H54 (cell line): Measurements from ENCODE around the gene PRPSAP1.
A peak's percentile ranks its signal among the peaks of the same experiment; 100 is the strongest.

ENCODE experiments used
- DNase-seq: peaks from one replicate; pipeline ENCODE4 v3.0.0; 2011; ENCODE audit warnings: low spot score, mixed read lengths; ENCODE audit not compliant: insufficient read length
- FAIRE-seq: peaks from 3 replicates; lab custom pipeline; 2011; peaks lifted over from hg19 to GRCh38; lab: Jason Lieb, UNC
- POLR2A ChIP-seq: IDR thresholded peaks from 2 replicates; pipeline ENCODE4 v1.6.1; 2011; ENCODE audit warnings: low read depth, mild to moderate bottlenecking, low read length

Gene PRPSAP1

DNA sequence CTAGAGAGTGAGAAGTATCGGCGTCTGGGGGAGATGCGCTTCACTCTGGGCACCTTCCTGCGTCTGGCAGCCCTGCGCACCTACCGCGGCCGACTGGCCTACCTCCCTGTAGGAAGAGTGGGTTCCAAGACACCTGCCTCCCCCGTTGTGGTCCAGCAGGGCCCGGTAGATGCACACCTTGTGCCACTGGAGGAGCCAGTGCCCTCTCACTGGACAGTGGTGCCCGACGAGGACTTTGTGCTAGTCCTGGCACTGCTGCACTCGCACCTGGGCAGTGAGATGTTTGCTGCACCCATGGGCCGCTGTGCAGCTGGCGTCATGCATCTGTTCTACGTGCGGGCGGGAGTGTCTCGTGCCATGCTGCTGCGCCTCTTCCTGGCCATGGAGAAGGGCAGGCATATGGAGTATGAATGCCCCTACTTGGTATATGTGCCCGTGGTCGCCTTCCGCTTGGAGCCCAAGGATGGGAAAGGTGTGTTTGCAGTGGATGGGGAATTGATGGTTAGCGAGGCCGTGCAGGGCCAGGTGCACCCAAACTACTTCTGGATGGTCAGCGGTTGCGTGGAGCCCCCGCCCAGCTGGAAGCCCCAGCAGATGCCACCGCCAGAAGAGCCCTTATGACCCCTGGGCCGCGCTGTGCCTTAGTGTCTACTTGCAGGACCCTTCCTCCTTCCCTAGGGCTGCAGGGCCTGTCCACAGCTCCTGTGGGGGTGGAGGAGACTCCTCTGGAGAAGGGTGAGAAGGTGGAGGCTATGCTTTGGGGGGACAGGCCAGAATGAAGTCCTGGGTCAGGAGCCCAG, 33.5 kb upstream of the PRPSAP1 start:
- no peak for TF ChIP-seq POLR2A
- FAIRE-seq (no peak), DNase-seq (no peak)

DNA sequence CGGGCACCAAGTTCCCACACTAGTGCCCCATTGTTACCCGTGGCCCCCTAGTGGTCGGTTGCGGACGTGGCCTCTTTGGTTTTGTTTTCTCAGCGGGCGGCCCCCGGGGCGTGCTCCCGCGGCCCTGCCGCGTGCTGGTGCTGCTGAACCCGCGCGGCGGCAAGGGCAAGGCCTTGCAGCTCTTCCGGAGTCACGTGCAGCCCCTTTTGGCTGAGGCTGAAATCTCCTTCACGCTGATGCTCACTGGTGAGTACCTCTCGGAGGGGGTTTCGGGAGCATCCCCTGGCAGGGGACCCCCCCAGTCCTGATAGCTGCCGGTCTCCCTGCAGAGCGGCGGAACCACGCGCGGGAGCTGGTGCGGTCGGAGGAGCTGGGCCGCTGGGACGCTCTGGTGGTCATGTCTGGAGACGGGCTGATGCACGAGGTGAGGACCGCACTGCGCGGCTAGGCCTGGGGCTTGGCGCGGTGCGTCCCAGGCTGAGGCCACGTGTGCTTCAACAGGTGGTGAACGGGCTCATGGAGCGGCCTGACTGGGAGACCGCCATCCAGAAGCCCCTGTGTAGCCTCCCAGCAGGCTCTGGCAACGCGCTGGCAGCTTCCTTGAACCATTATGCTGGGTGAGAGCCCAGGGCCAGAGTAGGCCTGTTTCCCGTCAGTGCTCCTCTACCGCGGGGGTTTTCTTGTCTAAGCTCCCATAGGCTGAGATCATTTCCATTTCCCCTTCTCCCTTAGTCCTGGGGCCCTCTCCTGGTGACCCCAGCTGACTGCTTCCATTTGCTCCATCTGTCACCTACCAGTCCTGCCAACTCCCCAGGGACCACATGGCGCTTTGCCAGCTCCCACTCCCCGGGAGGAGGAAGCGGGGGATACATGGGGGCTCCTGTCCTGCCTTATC, 32.4 kb upstream of the PRPSAP1 start:
- FAIRE-seq (no peak), DNase-seq (peak; percentile 91)
- TF ChIP-seq POLR2A: no peak

DNA sequence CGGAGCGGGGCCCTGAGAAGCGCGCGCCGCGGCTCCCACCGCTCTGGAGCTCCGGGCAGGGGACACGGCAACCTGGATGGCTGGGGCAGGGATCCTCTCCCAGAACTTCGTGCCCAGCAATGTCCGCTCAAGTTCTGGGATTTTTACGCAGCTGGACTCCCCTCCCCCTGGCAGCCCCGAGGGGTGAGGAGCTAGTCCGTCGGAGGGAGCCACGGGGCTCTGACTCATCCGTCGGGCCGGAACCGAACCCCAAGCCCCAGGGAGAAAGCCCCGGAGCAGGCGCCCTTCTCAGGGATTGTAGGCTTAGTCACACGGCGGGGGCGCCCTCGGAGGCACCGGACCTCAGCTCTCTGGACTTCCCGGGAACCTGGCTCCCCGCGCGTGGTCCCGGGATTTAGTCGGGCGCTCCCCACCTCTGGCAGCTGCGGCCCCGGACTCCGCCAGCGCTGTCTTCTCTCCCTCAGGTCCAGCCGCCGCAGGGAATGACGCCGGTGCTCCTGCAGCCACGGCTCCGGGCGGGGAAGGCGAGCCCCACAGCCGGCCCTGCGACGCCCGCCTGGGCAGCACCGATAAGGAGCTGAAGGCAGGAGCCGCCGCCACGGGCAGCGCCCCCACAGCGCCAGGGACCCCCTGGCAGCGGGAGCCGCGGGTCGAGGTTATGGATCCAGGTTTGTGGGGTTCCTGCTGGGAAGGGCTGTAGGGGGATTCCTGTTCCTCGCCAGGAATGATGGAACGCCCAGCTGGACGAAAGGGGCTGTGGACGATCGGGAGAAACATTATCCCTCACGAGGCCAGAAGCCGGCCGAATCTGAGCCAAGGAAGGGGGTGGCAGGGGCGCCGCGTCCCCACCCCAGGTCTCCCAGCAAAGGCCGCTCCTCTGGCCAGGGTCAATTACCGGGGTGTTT, 31.5 kb upstream of the PRPSAP1 start:
- TF ChIP-seq POLR2A: 0 out of 2 replicates have a peak, but pooled peaks have one; percentile 25
- no peak for FAIRE-seq

DNA sequence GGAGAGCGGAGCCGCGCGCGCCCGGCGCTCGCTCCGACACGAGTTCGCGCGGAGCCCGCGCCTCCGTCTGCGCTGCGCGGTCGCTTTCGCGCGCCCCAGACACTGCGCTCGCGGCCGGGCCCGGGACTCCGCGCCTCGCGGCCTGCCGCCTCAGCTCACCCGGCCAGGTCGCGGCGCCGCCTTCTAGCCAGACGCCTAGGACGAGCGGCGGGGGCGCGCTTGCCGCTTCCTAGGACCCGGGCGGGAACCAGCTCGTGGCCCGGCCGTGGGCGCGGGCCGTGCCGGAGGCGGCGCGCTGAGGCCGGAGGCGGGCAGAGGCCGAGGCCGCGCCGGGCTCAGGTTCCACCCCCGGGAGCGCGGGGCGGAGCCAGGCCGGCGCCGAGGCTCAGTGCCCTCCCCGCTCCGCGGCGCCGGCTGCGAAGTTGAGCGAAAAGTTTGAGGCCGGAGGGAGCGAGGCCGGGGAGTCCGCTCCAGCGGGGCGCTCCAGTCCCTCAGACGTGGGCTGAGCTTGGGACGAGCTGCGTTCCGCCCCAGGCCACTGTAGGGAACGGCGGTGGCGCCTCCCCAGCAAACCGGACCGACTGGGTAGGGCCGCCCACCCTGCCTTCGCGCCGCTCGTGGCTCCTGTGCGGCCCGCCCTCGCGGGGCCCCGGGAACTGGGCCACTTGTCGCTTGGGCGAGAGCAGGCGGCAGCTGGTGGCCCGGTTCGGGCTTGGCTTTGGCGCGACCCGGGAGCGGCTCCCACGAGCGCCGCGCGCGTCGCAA, 30.7 kb upstream of the PRPSAP1 start, which contains the start of gene SPHK1:
SPHK1 (plus strand) TSS at position 388 of the 765 bp plus-strand sequence. CDS start 1,036 bp downstream, outside the sequence.
- peak; percentile 43 for TF ChIP-seq POLR2A
- no peak for FAIRE-seq
- peak; percentile 87 for DNase-seq

More for the DNA sequence above, 31.5 kb upstream of the PRPSAP1 start:
- peak; percentile 77 for DNase-seq

DNA sequence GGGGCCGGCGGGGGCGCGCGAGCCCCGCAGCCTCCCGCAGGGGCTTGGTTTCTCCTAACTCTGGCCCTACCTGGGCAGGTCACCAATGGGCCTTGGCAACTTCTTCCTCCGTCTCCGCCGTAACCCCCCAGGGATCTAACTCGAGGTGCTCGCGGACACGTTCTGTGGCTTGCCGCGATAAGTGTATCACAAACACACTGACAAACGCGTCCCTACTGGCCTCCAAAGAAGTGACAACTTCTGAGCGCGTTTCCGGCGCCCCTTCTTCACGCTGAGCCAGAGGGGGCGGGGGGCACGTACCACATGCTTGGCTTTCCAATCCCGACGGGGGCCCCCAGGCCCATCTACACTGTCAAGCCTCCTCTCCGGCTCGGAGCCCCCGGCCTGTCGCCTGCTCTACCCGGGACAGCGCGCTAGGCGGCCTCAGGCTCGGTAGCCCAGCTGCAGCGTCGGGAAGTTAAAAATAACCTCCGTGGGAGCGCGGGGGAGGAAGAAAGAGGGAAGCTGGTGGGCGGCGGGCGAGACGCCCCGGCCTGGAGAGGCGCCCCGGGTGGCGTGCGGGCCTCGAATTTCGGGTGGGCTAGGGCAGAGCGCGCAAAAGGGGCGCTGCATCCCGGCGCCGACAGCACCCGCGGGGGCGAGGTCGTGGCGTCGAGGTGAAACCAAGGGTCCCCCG, 30.0 kb upstream of the PRPSAP1 start:
- FAIRE-seq (no peak), DNase-seq (no peak)
- no peak for TF ChIP-seq POLR2A

DNA sequence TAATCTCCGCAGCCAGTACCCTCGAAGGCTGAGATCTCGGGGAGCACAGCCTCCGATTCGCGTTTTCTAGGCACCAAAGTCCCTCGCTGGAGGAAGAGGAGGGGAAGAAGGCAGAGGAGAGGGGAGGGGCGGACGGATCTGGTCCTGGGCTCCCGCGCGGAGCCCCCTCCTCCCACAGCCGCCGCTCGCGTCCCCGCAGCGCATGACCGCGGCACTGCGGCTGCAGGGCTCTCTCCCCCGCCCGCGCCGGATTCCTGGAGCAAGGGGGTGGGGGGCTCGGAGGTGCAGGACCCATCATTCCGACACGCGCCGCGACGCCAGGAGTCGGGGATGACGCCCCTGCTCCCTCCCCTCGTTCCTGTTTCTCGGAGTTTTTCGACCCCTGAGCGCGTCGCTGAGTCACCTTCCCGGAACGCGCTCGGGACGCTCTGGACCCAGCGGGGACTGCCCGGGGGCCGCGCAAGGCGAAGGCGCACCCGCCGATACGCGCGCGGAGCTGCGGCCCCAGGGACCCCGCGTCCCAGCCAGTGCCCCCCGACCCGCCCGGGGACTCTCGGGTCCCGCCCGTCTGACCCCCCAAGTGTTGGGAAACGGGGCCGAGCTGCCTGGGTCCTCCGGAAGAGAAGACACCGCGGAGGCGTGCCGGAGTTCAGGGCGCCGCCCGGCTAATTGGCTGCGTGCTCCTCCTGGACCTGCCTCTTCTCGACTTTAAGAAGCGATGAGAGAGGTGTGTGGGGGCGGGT, 29.3 kb upstream of the PRPSAP1 start:
- TF ChIP-seq POLR2A: peak; percentile 13; the same call in 1 of the 2 replicates
- peak; percentile 72 for DNase-seq
- no peak for FAIRE-seq

DNA sequence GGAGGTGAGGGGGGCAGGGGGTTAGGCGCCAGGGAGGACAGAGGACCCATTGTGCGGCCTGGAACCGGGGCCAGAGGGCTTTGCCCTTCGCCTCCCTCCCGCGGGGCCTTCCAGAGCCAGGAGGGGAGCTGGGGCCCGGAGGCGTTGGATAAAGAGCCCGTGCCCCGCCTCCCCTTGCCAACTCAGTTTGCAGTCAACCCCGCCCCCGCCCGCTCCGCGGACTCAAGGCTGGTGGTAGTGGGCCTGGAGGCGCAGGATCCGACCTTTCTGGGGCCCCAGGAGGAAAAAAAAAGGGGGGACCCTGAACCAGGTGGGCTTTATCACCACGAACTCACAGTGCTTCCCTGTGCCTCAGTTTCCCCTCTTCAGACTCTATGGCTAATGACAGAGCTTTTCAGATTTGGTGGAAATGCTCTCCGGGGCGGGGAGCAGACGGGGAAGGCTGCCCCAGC, 28.7 kb upstream of the PRPSAP1 start:
- TF ChIP-seq POLR2A: no peak
- FAIRE-seq (no peak), DNase-seq (no peak)

DNA sequence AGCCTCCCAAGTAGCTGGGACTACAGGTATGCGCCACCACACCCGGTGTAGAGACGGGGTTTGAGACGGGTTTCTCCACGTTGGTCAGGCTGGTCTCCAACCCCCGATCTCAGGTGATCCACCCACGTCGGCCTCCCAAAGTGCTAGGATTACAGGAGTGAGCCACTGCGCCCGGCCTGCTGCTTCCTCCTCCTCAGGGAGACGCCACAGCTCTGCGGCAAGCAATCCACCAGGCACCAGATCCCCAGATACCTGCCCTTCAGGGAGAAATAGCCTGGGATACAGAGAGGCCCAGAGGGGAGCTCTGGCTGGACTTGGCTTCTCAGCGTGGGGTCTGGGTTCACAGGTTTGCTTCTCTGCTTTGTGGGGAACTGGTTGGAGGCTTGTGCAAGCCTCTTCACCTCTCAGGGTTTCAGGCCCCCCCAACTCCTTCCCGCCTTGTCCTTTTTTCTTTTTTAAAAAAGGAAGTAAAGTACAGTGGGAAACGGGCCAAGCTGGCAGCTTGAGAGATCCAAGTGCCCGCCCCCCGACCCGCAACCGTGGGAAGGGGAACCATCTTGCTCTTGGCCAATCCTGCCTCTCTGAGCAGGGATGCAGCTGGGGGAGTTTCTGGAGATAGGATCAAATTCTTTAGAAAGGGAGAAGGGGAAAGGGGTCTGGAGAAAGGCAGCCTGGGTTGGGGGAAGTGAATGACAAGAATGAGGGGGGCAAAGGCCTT, 28.1 kb upstream of the PRPSAP1 start:
- DNase-seq: no peak
- TF ChIP-seq POLR2A: no peak
- no peak for FAIRE-seq

DNA sequence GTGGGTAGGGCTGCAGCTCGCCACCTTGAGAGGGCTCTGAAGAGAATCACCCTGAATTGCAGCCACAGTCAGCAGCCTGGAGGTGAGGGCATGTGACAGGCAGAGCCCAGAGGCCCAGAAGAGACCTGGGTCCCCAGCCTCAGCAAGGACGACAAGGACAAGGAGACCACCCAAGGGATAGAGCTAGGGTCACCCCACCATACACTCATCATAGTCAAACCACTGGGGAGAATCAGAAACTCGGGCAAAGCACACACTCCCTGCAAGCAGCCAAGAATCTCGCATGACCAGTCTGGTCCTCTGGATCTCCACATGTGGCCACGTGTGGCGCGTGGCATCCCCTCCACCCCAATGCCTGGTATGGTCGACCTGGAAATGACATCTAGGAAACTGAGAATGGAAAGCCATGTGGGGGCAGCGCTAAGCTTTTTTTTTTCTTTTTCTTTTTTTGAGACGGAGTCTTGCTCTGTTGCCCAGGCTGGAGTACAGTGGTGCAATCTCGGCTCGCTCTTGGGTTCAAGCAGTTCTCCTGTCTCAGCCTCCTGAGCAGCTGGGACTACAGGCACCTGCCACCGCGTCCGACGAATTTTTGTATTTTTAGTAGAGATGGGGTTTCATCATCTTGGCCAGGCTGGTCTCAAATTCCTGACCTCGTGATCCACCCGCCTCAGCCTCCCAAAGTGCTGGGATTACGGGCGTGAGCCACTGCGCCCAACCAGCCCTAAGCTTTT, 26.1 kb upstream of the PRPSAP1 start:
- TF ChIP-seq POLR2A: no peak
- no peak for FAIRE-seq
- DNase-seq: no peak

DNA sequence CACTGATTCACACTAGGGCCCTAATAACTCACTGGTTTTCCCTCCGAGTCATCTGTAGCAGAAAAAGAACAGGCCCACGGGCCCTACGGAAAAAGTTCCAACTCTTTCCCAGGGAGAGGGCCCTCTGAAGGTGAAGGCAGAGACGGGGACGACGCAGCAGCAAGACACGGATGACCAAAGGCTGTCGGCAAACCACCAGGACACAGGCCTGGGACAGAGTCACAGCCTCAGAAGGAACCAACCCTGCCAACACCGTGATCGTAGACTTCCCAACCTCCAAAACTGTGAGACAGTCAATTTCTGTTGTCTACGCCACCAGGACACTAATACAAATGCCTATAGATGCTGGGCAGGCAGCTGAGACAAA, 25.5 kb upstream of the PRPSAP1 start:
- FAIRE-seq (no peak), DNase-seq (no peak)
- no peak for TF ChIP-seq POLR2A
